Activated effector memory CD4-positive, alpha-beta T cell treated with anti-CD3 and anti-CD28 coated beads, Interleukin-2, amount 50 U/mL, for 16 hours (primary cell): Measurements from ENCODE around the gene SRP54.
A peak's percentile ranks its signal among the peaks of the same experiment; 100 is the strongest.
"Not testable (repeated sequence)": the region's sequence is repeated elsewhere in the genome, so short reads cannot be mapped to it uniquely, and the experiment has no call there.

Experiments used
- DNase-seq: peaks from one replicate; pipeline ENCODE4 v3.0.0-alpha.2; 2020

SRP54 gene

DNA sequence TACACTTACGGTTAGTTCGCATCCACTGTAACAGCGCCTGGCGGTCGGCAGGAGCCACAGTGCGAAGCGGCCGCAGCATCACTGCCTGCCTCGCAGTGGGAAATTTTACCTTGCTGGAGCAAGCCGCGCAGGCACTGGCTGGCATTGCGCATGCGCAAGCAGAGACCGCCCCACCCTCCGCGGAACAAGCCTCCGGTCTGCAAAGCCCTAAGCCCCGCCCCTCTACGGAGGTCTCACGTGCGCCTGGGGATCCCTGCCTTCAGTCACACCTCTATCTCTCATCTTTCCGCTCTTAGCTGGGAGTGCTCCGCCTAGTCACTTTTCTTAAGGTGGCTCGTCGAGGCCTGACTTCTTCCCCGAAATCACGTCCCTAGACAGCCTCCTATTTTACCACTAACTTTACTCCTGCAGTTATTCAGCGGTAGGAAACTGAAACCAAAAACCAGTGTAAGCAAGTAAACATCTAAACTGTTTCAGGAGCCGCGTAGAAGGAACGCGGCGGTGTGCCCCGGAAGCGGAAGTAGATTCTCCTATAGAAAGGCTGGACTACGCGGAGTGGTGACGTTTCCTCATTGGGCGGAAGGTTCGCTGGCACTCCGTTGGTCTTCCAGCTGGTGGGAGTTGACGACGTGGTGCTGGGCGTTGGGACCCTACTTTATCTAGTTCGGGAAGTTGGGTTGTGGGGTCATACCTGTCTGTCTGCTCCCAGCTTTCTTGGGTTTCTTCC lies at the start of gene SRP54:
Gene SRP54 (plus strand): TSS at position 572 of the 727 bp plus-strand sequence. CDS start 13,718 bp downstream, outside the sequence.
- DNase-seq: peak; percentile 100

DNA sequence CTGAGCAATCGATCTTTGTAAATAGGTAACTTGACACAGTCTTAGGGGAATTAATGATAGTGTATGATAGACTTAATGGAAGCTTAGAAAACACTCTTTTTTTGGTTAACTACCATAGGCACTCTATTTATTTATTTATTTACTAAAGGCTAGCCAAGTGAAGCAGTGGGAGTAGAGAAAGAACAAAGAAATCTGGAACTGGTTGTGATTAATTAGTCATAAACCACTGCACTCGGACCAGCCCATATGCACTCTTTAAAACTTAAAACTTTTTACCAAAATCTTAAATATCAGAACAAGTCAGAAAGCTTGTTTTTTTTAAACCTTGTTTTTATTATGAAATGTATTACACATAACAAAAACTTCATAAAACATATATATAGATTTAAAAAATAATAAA lies 49.5 kb upstream of the SRP54 start:
- no peak for DNase-seq

DNA sequence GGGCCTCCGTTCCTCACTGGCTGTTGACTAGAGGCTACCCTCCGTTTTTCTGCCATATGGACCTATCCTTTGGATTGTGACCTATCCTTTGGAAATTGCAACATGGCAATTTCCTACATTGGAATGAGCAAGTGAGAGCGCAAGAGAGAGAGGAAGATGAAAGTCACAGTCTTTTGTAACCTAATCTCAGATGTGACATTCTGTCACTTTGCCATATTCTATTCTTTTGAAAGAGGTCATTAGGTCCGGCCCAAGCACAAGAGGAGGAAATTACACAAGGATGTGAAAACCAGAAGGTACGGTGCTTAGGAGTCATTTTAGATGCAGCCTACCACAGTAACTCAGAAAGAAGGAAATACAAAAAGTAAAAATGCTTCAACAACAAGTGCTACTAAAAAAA lies 47.3 kb upstream of the SRP54 start:
- DNase-seq: no peak

DNA sequence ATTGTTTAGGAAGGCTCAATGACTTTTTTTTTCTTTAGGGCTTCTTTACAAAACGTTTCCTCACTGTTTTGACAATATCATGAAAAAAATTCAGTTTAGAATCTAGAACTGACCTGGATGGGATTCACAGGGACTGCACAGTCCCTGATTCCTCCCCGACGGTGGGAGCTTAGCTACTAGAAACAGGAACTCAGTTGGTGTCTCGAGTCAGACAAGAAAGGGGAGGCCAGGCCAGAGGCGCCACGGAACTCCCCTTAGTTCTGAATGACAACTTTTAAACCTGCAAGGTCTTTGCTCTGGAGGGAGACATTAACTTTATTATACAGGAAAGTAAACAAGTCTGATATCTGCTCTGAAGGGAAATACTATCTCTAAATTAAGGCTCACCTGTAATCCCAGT lies 45.4 kb upstream of the SRP54 start:
- no peak for DNase-seq

DNA sequence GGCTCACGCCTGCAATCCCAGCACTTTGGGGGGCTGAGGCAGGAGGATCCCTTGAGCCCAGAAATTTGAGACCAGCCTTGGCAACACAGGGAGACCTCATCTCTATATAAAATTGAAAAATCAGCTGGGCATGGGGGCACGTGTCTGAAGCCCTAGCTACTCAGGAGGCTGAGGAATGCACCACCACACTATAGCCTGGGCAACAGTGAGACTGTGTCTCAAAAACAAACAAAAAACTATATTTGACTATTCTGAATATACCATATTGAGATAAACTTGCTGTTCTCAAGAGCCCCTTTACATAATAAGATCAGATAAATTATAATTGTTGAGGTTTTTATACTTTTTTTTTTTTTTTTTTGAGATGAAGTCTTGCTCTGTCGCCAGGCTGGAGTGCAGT lies 44.9 kb upstream of the SRP54 start:
- no peak for DNase-seq

DNA sequence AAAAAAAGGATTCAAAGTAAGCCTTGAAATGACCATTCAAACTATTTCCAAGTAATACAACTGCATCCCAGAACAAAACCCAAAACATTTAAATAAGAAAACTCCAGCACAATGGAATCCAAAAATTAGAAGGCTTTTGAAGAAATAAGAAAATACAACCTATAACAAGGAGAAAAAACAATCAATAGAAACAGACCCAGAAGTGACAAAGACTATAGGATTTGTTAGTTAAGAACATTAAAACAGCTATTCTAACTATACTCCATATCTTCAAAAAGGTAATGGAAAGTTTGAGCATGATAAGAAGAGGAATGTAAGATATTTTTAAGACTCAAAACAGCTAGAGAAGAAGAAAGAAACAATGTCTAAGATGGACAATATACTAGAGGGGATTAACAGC lies 39.3 kb upstream of the SRP54 start:
- no peak for DNase-seq

DNA sequence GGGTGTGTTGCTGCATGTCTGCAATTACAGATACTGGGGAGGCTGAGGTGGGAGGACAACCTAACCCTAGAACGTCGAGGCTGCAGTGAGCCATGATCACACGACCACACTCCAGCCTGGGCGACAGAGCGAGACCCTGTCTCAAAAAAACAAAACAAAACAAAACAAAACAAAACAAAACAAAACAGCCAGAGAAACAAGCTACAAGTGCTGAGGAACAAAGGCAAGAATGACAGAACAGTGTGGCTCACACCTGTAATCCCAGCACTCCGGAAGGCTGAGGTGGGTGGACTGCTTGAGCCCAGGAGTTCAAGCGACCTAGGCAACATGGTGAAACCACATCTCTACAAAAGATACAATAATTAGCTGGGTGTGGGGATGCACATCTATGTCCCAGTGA lies 38.0 kb upstream of the SRP54 start:
- no peak for DNase-seq

DNA sequence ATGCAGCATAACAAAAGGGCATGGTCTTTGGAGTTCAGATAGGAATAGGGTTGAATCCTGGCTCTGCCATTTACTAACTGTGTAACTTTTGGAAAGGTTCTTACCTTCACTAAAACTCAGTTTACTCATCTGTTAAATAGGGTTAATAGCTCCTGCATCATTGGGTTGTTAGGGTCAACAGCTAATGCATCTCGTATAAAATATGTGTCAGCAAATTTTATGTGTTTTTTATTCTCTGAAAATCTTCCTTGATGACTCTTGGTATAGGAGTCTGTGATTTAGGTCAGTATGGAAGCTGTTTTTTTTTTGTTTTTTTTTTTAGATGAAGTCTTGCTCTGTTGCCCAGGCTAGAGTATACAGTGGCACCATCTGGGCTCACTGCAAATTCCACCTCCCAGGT lies 36.1 kb upstream of the SRP54 start:
- no peak for DNase-seq

DNA sequence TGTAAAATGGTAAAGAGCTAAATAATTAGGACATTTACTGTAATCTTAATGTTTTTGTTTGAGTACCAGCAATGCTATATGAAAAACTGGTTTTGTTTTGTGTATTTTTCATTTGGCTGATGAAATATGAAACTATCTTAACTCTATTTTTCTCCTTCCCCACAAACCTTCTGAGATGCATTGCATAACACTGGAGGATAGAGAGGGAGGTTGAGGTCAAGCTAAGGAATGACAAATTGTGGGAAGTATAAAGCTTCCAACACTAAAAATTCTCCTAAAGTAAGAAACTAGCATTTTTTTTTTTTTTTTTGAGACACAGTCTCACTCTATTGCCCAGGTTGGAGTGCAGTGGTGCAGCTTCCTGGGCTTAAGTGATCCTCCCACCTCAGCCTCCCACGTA lies 31.5 kb upstream of the SRP54 start:
- no peak for DNase-seq

DNA sequence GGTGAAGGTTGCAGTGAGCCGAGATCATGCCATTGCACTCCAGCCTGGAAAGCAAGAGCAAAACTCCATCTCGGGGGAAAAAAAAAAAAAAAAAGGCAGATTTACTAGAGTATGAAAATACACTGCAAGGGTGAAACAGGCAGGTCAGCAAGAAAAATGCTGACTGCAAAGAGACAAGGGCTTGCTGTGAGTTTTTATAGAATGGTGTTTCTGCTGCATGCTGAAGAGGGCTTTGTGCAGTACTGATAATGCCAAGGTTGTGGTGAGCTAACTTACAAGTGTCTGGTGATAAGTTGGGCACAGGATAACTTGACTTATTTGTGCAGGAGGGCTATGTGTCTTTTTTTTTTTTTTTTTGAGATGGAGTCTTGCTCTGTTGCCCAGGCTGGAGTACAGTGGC lies 25.9 kb upstream of the SRP54 start:
- no peak for DNase-seq

DNA sequence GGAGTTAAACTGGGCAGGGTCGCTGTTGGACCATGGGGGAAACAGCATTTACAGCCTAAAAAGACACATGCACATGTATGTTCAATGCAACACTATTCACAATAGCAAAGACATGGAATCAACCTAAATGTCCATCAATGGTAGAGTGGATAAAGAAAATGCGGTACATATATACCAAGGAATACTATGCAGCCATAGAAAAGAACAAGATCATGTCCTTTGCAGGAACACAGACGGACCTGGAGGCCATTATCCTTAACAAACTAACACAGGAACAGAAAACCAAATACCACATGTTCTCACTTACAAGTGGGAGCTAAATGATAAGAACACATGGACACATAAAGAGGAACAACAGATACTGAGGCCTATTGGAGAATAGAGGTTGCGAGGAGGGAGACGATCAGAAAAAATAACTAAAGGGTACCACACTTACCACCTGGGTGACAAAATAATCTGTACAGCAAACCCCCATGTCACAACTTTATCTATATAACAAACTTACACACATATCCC lies 25.0 kb upstream of the SRP54 start:
- no peak for DNase-seq

DNA sequence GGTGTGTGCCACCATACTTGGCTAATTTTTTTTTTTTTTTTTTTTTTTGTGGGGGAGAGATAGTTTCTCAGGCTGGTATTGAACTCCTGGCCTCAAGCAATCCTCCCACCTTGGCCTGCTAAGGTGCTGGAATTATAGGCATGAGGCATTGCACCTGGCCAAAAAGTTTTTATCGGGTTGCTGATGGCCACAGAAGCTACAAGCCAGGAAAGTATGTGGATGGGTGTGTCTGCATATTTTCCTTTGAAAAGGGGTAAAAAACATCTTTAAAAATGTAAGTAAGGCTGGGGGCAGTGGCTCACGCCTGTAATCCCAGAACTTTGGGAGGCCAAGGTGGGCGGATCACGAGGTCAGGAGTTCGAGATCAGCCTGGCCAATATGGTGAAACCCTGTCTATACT lies 20.7 kb upstream of the SRP54 start:
- DNase-seq: not testable (repeated sequence)

DNA sequence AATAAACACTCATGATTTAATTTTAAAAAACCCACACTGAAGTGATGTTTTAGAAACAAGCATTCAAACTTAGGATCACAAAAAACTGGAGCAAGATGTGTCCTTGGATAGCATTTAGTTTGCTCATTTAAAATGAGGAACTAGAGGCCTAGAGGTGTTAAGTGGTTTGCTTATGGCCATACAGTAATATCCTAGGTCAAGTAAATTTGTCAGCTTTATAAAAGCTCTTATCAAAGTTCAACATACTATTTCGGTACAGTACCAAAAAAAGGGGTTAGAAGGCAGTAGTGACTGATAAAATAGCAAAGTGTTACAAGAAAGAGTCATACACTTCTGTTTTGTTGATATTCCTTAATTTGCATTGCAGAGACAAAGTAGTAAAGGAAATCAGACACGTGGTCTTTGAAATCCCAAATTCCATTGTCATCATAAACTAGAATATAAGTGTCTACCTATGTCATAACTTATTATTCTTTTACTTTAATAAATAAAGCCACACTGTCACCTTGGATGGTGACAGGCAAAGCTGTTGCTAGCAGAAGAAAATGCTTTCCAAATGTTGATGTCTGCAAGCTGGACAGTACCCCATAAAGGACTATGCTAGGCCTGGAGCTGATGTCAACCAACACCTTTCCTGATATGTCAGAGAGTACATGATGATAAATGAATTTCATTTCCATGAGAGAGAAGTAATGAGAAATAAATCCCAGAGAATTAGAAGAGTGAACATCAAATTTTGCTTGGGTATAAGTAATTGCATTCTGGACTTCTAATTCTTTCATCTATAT lies 17.6 kb upstream of the SRP54 start:
- DNase-seq: no peak

DNA sequence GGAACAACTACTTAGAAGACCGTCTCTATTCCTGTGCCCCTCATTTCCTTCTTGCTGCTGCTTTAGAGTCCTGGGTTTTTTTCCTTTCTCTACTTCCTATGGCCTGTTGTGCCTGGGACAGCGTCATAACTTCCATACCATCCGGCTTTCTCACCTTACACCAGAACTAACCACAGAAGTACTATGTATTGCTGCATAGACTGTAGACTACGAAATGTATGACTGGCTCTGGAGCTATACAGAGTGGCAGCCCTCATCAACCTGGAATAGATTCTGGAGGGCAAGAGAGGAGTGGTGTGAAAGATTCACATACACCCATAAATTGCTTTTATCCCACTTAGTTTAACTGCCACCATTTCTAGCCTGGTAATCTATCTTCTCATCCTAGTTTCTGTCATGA lies 16.9 kb upstream of the SRP54 start:
- DNase-seq: no peak

DNA sequence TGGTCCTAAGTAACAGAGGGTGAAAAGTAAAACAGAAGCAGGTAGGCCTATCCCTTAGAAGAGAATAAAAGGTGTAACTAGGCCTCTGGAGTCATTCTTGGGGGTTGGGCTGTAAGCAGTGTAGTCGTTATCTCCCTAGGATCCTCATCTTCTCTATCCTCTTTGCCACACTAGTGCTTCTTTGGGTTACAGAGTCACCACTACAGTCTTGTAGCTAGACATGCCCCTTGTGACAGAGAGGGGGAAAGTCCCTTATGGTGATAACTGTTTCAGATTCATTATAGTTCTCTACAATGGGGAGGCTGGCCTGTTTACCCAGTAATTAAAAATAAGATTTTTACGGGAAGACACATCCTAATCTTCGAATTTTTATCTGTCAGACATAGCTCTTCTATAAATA lies 16.4 kb upstream of the SRP54 start:
- DNase-seq: no peak

DNA sequence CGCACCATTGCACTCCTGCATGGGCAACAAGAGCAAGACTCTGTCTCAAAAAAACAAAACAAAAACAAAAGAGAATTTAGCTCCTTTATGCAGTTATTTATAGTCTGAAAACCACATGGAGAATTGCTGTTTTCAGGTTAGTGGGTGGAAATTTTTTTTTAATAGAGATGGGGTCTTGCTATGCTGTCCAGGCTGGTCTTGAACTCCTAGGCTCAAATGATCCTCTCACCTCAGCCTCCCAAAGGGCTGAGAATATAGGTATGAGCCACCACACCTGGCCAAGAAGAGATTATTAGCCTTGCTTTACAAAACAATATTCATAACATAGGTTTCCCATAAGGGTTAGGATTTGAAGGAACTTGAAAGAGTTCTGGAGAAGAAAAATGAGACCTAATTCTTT lies 12.1 kb upstream of the SRP54 start:
- DNase-seq: no peak

DNA sequence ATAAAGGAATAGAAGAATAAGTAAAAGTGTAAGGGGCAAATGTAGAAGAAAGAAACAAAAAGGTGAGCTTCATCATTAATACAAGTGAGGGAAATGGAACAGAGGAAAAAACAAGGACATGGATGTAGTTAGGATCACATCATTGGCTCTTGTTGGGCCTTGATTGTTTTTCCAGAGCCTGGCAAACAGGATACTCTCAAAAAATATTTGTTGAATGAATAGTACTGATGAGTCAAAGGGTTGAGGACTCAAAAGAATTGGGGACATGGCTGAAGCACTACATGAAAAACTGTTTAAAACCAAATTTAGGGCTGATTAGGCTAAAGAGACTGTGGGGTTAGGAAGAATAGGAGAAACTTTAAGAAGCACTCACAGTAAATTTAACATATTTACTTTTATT lies 11.4 kb upstream of the SRP54 start:
- no peak for DNase-seq

DNA sequence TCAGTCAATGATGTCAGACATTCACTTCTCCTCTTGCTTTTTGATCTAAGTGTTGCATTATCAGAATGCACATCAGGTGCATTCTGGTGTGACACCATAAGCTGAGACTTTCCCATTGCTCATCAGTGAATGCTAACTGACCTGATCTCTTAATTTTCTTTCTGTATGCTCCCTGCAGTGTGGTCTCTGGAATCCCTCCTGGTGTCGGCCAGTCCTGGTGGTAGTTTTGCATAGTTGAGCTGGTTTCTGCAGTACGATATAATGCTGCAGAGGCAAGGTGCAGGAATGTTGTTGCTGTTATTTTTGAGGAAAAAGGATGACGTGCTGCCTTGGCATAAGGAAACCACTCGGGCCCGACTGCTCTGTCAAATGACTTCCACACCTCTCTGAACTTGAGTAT lies 11.0 kb upstream of the SRP54 start:
- no peak for DNase-seq

DNA sequence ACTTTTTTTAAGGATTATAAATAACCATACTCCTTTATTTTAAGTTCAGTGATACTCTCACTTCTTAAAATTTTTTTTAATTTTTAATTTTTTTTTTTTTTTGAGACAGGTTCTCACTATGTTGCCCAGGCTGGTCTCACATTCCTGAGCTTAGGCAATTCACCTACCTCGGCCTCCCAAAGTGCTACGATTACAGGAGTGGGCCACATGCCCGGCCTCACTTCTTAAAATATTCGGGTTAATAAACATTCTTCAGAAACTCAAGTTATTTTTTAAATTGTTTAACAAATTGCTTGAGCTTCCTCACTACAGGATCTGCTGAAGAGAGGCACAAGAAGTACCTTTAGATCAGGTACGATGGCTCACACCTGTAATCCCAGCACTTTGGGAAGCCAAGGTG lies 4.3 kb upstream of the SRP54 start:
- no peak for DNase-seq

DNA sequence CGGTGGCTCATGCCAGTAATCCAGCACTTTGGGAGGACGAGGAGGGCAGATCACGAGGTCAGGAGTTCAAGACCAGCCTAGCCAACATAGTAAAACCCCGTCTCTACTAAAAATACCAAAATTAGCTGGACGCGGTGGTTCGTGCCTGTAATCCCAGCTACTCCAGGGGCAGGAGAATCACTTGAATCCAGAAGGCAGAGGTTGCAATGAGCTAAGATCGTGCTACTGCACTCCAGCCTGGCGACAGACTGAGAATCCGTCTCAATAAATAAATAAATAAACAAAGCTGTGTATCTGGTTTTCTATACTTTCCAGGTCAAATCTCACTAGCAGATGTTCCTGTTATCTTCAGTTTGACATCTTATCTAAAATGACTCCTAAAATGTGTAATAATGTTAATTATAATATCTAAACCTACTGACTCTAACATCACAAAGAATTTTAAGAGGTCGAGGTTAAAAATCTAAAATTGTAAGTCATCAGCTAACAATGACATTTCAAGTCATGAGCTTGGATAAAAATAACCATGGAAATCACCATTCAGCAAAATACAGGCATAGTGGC lies 2.4 kb upstream of the SRP54 start:
- DNase-seq: no peak

DNA sequence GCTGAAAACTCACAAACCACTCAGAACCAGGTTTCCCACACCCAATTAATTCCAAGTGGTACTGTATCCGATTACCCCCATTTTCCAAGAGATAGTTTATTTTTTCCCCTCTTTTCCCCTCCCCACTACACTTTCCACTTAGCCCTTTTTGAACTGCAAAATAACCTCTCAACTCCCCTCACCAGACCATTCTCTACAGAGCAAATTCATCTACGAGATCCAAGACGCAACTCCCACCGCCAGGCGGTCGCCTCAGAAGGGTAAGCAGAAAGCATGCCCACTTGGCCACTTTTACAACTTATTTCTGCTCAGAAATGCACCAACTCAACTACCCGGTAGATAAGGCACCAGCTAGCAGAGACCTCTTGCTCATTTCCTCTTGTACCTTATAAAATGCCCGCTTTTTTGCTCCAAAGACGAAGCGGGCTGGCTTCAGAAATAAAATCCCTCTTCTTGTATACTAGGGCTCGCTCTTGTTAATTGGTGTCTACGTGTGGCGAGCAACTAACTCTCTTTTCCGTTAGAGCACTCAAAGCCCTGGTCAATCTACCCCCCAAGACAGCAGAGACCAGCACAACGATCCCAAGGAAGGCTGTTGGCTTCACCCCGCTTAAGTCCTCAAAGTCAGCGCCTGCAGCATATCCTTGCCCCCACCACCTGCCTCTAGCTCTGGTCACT lies 910 bp upstream of the SRP54 start:
- peak; percentile 79 for DNase-seq

DNA sequence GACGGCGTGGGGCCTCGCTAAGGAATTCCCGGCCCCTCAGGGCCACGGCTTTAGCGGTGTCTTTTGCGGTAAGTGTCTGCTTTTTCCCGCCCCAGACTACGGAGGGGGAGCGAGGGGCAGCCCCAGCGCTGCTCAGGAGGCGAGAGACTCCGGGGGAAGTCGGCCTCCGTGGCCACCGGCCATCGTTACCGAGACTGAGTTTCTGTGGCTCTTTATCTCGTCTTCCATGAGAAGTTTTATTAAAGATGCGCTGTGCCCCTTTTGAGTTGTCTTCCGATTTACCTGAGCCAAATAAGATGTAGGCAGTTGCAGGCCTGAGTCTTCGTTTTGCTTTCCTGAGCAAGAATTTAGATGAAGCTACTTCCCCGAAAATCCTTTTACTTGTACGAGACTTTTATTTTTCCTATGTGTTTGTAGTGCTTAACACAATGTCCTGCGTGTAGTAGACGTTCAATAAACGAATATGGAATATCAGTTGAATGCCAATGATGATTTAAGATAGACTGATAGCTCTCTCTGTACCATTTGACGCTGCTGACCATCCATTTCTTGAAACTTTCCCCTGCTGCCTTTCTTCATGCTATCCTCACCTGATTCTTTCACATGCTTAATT lies 462 bp downstream of the SRP54 start:
- DNase-seq: no peak

DNA sequence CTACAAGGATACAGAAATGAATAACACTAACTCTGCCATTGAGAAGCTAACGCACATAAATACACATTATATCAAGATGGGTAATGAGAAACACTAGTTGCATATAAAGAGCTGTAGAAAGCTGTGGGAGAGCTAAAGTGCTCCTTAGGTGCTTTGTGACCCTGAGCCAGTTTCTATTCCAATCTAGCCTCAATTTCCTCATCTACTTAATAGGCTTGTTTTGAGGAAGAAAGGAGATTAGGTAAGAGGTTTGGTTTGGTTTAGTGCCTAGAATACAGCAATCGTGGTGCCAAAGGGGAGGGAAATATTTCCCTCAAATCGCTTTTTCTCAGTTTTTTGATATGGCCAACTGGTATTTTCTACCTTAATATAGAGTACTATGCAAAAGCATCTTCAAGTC lies 994 bp downstream of the SRP54 start:
- DNase-seq: no peak
